Muscle of back (tissue), 11 donors: ENCODE results near the gene MAPKBP1. TPM values are rescaled to one million over a fixed set of nuclear protein-coding genes. Genes with fewer than 3 reads are reported as not detected.

Experiments used
- DNase-seq, 3 donors: peaks; one replicate each; pipeline versions ENCODE4 v3.0.0 to v3.0.0-alpha.2; 2013
- polyA plus RNA-seq, 10 donors: library from polyadenylated mRNA; unstranded; fragments of 120-200 nt; gene quantifications; one replicate each; pipeline ENCODE4 v1.2.1, GENCODE V29; 2013; ENCODE audit not compliant: insufficient read length in 10 of 10

The MAPKBP1 gene
- polyA plus RNA-seq, 10 donors: 7.2 to 14.6 (median 10.7) TPM

DNA sequence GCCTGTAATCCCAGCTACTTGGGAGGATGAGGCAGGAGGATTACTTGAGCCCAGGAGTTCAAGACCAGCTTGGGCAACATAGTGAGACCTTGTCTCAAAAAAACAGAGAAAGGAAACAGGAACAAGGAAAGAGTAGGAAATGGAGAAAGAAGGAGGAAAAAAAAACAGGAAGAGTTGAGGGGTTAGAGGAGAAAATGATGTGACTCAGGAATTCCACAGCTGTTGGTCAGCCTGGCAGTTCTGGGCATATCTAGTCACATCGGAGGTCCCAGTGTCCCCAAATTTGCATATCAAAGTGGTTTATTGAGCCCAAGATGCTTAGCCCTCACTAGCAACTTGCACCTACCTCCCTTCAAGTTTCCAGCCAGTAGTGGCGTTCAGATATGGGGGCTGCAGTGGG, 34.8 kb downstream of the MAPKBP1 start:
- no peak for DNase-seq

DNA sequence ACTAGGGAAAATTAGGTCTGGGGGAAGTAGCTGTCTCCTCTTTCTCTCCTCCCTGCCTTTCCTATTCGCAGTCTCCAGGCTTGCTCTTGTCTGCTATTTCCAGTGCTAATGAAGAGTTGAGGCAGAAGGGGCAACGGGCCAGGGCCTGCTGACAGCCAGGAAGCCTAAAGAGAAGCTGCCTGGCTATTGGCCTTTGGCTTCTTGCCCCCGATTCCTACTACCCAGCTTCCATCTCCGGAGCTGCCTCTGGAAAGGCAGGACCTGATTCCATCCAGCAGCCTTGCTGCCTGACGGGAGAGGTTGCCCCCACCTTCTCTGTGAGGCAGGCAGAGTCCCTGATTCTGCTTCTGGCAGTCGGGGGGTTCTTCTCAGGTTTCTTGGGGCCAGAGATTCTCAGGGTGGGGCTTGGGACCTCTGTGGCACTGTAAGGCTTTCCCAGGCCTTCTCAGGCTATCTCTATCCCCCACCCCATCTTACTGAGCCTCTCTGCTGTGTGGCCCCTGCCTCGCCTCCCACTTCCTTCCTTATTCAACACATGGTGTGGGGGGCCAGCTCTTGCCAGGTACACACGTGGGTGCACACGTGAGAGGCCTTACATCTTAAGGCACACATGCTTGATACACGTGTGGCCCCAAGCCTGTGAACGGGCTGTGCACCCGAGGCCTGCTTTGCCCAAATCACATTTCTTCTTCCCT, 35.4 kb downstream of the MAPKBP1 start:
- DNase-seq: no peak

DNA sequence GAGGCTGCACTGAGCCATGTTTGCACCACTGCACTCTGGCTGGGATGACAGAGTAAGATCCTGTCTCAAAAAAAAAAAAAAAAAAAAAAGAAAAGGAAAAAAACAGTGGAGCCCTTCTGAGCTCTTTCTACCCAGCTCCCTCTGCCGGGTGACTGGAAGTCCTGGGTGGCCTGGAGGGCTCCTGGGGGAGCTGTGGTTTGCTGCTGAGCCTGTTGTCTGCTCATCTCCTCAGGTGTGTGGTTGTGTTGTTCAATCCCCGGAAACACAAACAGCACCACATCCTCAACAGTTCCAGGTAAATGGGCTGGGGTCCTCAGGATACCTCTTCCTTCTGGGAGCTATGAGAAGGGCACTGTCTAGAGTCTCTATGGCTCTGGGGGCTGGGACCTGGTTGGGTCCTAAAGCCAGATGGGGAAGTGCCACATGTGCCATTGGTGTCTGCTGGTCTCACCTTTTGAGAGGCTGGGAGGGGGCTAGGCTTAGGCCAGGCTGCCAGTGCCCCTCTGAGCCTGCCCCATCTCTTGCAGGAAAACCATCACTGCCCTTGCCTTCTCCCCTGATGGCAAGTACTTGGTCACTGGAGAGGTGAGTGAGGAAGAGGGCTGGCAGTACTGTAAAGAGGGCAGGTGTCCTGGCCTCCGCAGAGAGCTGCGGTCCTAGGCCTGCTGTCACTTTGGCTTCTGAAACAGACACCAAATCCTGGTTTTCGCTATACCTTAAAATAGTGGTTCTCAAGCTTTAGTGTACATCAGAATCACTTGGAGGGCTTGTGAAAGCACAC, 36.6 kb downstream of the MAPKBP1 start:
- no peak for DNase-seq

DNA sequence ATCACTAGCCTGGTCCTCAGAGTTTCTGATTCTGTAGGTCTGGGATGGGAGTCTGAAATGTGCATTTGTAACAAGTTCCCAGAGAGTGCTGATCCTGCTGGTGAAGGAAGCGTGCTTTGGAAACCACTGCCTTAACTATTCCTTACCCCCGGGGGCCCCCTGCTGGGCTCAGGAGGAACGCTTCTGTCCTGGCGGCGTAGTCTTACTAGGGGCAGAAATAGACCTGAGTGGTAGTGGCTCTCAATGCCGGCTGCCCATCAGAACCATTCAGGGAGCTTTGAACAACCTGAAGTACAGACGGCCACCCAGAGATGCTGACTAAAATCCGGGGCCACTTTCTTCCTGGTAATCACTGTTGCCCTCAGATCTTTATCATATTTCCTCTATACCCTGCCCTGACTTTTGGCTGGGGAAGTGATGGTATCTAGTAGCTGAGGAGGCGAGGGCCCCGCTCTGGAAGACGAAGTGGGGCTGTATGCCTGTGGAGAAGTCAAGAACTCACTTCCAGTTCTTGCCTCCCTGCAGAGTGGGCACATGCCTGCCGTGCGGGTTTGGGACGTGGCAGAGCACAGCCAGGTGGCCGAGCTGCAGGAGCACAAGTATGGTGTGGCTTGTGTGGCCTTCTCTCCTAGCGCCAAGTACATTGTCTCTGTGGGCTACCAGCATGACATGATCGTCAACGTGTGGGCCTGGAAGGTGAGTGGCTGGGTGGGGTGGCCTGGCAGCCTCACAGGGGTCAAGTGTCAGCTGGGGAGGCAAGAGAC, 37.3 kb downstream of the MAPKBP1 start:
- peak; percentile 74 to 89 (median 88) for DNase-seq

DNA sequence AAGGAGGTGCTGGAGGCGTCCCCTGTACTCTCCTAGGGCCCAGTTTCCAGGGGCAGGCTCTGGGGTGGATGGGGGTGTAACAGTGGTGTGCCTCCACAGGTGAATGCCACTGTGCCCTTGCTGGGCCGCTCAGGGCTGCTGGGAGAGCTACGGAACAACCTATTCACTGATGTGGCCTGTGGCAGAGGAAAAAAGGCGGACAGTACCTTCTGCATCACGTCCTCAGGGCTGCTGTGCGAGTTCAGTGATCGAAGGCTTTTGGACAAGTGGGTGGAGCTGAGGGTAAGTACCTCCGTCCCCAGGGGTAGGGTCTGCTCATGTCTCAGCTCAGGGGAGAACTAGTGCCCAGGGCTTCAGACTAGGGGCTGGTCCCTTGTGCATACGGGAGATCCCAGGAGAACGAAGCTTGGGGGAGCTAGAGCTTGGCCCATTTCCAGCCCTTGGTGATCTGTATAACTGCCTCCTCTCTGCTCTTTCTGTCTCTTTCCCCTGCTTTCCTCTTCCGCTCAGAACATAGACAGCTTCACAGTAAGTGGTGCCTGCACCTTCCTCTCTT, 38.6 kb downstream of the MAPKBP1 start:
- no peak for DNase-seq

DNA sequence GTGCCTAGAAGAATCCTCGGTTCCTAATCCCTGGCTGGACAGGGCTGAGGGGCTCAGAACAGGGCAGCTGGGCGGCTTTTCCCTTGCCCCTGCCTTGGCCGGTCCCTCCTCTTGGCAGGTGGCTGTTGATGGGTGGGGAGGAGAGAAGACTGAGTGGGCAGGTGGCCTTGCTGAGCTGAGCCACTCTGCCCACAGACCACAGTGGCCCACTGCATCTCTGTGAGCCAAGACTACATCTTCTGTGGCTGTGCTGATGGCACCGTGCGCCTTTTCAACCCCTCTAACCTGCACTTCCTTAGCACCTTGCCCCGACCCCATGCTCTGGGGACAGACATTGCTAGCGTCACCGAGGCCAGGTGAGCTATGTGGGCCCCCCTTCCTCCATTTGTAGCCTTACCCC, 39.1 kb downstream of the MAPKBP1 start:
- DNase-seq: no peak

DNA sequence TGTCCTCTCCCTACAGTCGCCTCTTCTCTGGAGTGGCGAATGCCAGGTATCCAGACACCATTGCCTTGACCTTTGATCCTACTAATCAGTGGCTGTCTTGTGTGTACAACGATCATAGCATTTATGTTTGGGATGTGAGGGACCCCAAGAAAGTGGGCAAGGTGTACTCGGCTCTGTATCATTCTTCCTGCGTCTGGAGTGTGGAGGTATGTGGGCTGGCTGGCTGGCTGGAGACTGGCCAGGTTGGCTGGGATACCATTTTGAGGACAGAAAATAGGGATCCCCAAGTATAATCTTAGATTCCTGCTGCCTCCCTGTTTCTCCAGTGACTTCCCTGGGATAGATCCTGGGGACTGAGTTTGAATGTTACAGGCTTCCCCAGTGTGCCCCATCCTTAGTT, 40.2 kb downstream of the MAPKBP1 start:
- no peak for DNase-seq

DNA sequence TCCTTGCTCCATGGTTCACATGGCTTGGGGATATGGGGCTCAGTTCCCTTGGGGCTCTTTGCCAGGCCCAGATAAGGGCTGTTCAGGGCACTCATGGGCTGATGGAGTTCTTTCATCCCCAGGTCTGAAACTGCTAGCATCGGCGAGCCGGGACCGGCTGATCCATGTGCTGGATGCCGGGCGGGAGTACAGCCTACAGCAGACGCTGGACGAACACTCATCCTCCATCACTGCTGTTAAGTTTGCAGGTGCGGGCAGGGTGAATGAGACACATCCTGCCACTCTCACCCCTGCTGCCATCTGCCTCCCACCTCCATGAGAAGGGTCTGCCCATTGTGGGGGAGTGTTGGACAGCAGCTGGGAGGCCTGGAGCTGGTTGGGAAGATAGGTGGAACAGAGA, 42.5 kb downstream of the MAPKBP1 start:
- DNase-seq: no peak

DNA sequence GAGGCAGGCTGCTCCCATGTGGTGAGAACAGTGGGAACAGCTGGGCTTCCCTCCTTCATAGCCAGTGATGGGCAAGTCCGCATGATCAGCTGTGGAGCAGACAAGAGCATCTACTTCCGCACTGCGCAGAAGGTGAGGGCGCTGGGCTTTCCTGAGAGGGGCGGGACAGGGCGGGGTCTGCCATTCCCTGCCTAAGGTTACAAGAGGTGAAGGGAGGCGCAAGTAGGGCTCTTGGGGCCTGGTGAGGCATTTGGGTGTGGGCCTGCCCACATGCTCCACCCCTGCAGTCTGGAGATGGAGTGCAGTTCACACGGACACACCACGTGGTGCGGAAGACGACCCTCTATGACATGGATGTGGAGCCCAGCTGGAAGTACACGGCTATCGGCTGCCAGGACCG, 43.0 kb downstream of the MAPKBP1 start:
- DNase-seq: no peak

DNA sequence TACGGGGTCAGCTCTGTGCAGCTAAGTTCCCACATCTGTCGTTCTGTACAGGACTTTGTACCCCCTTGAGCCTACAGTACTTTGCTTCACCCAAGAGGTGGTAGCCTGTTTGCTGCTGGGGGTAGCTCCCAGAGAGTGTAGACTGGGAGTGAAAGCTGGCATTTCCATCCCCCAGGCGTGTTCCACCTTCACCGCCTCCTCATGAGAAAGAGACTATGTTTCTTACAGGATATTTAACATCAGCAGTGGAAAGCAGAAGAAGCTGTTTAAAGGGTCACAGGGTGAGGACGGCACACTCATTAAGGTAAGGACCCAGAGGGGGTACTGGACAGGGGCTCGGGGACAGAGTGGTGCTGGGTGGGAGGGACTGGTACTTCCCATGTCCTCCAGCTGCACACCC, 43.5 kb downstream of the MAPKBP1 start:
- DNase-seq: no peak

DNA sequence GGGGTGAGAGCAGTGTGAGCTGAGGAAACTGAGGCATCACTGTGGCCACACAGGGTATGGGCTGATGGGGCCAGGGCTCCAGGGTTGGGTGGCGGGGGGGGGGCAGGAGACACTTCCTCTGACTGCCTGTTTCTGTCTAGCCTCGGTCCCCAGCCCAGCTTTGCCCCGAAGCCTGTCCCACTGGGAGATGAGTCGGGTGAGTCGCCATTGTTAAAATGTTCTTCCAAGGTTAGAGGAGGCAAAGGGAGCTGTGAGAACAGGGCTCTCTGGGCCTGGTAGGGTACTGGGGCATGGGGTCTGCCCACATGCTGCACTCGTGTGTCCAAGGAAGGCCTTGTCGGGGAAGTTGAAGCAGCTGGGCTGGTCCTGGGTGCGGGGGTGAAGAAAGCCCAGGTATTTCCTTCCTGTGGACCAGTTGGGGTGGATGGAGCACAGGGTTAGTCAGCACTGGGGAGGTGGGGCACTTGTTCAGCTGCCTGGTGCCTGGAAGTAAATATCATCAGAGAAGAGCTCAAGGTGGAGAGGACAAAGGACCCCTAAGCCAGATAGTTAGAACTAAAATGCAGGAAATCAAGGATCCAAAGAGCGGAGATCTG, 45.3 kb downstream of the MAPKBP1 start:
- DNase-seq: no peak

DNA sequence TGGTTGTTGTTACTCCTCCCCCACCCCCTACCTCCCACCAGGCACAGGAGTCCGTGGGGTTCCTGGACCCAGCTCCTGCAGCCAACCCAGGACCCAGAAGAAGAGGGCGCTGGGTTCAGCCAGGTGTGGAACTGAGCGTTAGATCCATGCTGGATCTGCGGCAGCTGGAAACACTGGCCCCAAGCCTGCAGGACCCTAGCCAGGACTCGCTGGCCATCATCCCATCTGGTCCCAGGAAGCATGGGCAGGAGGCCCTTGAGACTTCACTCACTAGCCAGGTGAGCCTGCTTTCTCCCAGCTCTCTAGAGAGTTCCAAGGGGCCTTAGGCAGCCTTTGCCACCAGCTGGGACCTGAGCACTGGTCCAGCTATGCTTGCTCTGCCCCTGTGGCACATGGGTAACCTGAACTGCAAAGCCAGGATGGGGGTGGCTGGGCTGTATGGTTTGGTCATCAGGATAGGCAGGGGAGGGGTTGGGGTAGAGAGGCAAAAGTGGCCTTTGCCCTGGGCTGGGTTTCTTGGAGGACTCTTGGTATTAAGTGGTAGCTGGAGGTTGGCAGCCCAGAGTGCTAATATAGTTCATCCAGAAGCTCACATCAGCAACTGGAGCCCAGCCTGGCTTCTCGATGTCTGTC, 46.6 kb downstream of the MAPKBP1 start:
- no peak for DNase-seq

DNA sequence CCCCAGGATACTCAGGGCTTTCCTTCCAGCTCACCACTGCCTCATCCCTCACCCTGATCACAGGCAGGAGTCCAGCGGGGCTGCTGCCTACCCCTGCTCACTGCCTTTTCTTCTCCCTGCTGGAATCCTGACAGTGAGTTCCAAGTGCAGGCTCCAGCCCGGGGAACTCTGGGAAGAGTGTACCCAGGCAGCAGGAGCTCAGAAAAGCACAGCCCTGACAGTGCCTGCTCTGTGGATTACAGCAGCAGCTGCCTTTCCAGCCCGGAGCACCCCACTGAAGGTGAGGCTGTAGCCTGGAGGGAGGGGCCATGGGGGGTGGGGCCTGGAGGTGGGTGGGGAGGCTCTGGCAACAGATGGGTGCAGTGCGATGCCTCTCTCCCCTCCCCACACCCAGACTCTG, 47.5 kb downstream of the MAPKBP1 start:
- DNase-seq: no peak

DNA sequence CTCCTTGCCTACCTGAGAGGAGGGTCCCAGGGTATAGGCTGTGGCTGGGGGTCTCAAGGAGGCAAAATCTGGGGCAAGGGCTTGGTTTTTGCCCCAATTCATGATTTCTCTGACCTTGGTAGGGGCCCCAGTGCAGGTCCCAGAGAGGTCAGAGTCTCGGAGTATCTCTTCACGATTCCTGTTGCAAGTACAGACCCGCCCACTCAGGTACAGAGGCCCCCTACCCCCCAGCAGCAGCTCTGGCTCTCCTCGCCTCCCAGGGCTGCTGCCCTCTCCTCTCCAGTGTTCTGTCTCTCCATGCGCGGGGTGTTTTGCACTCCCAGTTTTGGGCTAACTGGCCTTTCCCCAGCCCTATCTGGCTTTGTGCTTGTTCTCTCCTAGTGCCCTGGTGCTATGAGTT, 48.2 kb downstream of the MAPKBP1 start:
- no peak for DNase-seq

DNA sequence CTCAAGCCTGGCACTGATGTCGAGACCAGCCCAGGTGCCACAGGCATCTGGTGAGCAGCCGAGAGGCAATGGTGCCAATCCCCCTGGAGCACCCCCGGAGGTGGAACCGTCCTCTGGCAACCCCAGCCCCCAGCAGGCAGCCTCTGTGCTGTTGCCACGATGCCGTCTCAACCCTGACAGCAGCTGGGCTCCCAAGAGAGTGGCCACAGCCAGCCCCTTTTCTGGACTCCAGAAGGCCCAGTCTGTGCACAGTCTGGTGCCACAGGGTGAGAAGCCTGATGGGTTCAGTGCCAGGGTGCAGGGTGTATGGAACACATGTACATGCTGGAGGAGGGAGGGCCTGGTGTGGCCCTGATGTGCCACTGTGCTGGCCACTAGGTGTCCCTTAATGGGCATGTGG, 48.7 kb downstream of the MAPKBP1 start:
- no peak for DNase-seq

DNA sequence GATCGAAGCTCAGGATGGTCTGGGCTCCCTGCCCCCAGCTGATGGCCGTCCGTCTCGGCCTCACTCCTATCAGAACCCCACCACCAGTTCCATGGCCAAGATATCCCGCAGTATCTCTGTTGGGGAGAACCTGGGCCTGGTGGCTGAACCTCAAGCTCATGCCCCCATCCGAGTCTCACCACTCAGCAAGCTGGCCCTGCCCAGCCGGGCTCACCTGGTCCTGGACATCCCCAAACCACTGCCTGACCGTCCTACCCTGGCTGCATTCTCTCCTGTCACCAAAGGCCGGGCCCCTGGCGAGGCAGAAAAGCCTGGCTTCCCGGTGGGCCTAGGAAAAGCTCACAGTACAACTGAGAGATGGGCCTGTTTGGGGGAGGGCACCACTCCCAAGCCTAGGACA, 49.2 kb downstream of the MAPKBP1 start:
- no peak for DNase-seq

DNA sequence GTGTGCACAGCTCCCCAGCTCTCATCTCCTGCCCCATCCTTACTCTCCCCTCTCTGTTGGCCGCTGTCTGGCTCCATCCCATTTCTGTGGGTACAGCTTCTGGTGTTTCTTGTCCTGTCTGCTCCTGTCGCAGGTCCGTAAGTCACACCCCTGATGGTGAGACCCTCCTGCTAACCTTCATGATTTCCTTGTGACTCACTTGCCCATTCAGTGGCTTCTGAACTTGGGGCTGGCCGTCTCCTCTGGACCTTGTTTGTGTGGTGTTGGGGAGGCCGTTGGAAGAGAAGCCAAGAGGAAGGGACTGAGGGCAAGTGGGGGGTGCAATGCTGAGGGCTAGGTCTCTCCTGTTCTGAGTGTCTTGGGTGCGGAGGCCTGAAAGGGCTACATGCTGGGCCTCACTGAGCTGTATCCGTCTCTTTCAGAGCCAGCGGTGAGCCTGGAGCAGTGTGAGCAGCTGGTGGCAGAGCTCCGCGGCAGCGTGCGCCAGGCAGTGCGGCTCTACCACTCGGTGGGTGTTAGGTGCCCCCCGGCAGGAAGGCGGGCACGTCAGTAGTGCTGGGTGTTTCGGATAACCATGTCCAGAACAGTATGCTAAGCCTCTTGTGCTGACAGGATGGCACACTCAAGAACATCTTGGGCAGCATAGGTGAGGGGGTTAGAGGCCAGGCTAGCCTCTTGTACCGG, 49.9 kb downstream of the MAPKBP1 start:
- no peak for DNase-seq

DNA sequence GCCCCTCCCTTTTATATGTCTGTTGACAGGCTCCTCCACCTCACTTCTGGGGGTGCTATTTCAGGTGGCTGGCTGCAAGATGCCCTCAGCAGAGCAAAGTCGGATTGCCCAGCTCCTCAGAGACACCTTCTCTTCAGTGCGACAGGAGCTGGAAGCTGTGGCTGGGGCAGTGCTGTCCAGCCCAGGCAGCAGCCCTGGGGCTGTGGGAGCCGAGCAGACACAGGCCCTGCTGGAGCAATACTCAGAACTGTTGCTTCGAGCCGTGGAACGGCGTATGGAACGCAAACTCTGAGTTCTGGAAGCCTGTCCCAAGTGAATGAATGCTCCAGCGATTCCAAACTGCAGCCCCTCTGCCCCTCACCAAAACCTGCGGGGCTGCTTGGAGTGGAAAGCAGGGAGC, 50.9 kb downstream of the MAPKBP1 start:
- DNase-seq: no peak

DNA sequence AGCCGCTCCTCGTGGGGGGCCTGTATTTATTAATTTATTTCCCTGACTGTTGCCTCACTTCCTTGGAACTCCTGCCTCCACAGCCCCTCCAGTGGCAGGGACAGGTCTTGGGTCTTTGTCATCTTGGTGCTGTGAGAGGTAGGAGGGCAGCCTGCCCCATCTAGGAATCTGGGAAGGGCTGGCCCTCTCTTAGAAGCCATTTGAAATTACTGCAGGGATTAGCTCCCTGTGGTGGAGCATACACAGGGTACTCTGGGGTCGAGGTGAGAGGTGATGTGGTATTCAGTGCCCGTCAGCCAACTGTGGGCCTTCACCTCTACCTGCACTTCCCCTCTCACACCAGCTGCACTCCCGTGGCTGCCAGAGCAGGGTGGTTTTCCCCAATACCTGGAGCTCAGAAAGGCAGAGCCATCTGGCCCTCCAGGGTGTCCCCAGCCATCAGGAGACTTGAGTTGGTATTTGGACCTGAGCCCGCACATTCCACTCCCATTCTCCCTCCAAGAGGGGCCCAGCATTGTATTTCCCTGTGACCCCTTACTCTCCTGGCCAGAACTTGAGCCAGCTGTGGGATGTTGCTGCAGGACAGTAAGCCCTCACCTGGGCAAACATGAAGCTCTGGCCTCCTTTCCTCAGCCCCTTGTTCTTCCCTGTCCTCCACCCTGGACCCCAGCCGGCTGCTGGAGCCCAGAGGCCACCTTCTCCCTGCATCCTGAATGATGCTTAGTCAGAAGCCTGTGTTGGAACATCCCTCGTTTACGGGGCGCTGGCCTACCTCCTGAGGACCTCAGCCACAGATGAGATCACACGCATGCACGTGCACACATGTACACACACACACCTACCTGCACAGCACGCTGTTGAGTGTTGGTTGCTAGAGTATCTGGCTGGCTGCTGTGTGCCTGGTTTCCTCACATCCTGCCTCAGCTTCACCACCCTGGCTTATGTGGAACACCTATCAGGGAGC, 51.6 kb downstream of the MAPKBP1 start:
- DNase-seq: no peak
